GM21390 (cell line): ENCODE measurements around the gene PAOX.

ENCODE experiments used
- ATAC-seq: cut with Tn5 transposase; IDR thresholded peaks from one replicate; pipeline ENCODE4 v1.9.1; 2021; ENCODE audit not compliant: unreplicated experiment

Gene PAOX

DNA sequence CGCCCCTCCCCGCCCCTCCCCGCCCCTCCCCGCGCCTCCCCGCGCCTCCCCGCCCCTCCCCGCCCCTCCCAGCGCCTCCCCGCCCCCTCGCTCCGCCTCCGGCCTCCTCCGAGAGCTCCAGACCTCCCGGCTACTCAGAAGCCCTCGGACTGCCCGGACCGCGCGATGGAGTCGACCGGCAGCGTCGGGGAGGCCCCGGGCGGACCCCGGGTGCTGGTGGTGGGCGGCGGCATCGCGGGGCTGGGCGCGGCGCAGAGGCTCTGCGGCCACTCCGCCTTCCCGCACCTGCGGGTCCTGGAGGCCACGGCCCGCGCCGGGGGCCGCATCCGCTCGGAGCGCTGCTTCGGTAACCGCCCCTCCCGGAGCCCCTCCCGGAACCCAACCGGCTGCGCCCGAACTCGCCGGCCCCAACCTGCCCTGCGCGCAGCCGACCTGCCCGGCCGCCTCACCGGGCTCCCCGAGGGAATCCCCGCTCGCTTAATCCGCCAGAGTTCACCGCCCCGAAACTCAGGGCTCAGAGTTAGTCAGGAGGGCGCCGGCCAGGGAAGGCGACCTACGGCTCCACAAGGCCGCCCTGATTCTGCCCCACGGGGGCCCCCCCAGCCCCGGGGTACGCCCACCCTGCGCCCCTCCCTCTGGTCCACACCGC is at the start of gene PAOX:
Gene PAOX, plus strand, starts transcription at position 111 of the 649 bp plus-strand sequence. Its CDS starts 55 bp downstream, at position 166.
- peak; percentile 50 for ATAC-seq

DNA sequence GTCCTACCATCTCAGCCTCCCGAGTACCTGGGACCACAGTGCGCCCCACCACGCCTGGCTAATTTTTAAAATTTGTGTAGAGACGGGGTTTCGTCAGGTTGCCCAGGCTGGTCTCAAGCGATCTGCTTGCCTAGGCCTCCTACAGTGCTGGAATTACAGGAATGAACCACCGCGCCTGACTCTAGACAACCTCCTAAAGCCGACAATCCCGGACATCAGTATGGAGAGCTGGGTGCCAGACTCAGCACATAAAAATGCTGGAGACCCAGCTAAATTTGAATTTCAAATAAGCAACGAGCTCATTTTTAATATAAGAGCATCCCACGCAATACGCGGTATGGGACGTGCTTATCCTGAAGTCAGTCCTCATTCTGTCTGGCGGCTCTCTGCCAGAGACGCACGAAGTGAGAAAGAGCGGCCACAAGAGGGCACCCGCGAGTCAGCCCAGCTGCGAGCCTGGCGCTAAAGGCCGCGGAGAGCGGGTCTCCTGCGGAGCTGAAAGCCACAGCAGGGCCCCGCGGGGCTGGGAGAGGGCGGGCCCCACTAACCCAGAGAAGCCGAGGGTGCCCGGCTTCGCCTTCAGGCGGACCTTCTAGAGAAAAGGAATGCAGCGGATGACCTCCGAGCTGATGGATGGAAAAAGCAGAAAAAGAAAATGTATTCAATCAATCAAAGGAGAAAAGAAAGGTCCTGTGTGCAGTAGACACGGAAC is 49.4 kb upstream of the PAOX start:
- ATAC-seq, result peak; percentile 82

DNA sequence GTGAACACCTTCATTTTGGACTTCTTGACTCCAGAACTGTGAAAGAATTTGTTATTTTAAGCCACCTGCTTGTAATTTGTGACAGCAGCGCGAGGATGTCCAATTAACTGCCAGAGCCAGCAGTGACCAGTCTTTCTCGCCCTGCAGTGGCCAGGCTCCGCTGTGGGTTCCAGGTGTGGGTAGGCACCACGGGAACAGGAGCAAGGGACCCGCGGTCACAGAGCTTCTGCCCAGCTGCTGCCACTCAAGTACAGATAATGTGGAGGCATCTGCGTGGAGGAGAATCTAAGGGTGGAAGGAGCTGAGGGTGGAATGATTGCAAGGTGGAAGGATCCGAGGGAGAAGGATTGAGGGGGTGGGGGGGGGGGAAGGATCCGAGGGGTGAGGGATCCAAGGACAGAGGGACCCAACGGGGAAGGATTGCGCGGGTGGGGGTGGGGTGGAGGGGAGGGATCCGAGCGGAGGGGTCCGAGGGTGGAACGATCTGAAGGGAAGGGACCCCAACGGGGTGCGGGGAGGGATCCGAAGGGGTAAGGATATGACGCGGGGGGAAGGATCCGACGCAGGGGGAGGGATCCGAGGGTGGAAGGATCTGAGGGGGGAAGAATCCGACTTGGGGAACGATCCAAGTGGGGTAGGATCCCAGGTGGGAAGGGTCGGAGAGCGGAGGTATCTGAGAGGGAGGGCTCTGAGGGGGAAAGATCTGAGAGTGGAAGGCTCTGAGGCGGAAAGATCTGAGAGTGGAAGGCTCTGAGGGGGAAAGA is 45.9 kb upstream of the PAOX start:
- no peak for ATAC-seq

DNA sequence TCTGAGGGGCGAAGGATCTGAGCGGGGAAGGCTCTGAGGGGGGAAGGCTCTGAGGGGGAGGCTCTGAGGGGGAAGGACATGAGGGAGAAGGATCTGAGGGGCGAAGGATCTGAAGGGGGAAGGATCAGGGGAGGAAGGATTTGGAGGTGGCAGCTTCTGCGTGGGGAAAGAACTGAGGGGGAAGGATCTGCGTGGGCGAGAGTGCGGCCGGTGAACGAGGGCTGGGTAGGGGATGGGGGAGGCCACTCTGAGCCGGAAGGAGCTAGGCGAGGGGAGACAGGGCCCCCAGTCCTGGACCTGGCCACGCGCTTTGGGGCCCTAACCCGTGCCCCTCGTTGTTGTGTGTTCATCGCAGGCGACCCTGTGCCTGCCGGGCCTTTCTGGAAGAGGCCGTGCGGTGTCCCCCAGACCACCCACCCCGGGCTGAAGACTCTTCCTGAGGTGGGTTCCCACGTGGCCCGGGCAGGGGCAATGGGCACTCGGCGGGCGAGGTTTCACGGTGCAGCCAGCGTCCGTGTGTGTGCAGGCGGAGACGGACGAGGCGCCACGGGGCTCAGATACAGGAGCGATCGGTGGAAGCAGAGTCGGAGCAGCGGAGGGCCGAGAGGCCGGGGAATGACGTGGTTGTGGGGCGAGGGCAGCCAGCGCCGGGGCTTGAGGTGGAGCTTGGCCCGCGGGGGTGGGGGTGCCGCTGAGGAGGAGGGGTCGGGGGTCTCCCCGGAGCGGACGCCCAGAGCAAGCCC is 44.4 kb upstream of the PAOX start:
- ATAC-seq, result no peak

DNA sequence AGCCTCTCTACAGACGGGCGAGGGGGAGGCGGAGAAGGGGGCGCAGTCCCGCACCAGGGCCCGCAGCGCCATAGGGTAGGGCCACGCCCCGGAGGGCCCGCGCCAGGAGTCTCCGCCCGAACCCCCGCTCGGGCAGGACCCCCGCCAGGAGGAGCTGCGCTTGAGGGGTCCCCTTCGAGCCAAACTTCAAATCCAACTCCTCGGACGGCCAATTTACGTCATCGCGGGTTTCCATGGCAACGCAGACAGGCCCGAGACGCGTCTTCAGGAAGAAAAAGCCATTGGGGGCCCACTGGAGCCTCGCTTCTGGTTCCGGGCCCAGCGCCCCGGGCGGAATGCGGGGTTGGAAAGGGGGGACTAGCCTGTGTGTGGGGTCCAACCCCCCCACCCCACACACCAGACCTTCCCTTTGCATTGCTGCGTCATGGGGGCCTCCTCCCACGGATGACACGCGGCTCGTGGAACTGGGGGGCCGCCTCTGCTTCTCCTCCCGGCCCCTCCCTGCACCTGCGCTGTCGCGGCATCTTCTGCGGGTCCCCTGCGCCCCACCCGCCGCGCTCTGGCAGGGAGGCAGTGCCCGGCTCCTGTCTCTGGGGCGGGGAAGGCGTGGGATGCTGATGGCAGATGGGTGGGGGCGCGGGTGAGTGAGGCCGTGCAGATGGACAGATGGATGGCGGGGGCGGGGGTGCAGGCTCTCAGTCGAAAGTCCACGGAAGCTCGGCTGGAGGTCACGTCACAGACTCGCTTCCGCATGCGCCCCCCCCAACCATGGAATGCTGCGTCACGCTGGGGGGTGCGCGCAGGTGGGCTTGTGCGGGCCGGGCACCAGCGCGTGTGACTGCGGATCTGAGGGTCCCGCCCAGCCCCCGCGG is 43.6 kb upstream of the PAOX start:
- no peak for ATAC-seq

DNA sequence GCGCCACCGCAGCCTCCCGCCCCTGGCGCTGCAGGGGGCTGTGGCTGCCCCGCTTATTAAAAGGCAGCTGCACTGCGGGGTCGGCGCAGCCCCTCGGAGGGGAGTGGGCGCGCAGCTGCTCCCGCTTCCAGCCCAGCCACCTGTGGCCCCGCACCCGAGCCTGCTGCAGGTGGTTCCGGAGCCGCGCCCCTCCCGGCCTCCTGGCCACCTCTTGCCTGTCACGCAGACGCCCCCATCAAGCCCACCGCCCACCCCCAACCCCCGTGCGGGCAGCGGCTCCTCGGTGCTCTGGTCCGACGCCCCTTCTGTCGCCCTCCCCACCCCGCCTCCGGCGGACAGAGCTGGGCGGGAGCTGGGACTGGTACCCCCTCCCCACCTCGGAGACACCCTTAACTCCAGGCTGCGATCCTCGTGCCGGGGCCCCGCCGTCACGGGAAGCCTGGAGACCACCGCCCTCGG is 42.9 kb upstream of the PAOX start:
- ATAC-seq, result no peak

DNA sequence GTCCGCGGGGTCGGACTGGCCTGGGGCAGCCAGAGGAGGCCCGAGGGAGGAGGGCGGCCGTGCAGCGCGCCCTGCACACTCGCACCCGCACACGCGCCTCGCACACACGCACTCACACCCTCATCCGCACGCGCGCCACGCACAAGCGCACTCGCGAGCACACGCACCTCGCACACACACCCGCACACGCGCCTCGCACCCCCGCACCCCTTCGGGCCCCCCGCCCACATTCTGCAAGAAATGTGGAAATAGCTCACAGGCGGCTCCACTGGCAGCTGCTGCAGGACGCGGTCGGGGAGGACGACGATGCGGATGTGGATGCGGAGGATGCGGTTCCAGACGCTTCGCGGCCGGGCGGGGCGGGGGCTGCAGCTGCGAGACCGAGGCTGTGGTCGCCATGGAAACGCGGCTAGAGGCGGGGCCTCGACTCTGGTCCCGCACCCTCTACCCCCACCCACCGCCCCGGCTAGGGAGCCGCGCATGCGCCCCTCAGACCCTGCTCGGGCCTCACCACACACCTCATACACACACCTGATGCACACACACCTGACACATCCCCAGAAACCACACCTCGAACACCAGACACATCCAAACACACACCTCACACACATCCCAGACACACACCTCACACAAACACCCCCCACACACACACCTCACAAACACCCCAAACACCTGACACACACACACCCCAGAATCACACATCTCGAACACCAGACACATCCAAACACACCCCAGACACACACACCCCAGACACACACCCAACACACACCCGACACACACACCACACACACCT is 42.3 kb upstream of the PAOX start, which contains the start of gene CALY:
Gene CALY, minus strand, starts transcription at position 320 of the 793 bp plus-strand sequence. CDS start 7,907 bp downstream, outside the sequence.
- ATAC-seq, result no peak

DNA sequence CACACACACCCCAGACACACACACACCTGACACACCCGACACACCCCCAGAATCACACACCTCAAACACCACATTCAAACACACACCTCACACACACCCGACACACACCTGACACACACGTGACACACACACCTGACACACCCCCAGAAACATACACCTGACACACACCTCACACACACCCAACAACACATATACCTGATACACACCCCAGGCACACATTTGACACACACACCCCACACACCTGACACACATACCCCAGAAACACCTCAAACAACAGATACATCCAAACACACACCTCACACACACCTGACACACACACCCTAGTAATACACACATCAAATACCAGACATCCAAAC is 41.7 kb upstream of the PAOX start:
- no peak for ATAC-seq

DNA sequence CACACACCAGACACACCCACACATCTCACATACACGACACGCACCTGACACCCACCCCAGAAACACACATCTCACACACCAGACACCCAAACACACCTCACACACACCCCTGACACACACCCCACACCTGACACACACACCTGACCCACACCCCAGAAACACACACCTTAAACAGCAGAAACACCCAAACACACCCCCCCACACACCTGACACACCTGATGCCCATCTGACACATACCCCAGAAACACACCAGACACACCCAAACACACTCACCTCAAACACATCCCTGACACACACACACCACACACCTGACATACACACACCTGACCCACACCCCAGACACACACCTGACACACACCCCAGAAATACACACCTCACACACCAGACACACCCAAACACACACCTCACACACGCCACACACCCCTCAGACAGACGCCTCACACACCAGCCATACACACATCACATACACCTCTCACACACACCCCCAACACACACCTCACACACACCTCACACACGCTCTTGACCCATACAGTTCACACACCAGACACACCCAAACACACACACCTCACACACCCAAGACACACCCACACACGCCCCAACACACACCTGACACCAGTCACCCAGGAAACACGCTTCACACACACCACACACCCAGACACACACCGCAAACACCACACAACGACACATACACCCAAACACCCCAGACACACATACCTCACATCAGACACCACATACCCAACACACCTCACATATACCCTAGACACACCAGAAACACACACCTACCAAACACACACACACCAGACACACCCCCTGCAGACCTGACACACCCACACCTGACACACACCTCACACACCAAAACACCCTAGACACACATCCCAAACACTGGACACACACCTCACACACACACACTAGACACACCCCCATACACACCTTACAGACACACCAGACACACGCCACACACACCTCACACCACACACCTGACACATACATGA is 40.7 kb upstream of the PAOX start:
- ATAC-seq, result no peak

DNA sequence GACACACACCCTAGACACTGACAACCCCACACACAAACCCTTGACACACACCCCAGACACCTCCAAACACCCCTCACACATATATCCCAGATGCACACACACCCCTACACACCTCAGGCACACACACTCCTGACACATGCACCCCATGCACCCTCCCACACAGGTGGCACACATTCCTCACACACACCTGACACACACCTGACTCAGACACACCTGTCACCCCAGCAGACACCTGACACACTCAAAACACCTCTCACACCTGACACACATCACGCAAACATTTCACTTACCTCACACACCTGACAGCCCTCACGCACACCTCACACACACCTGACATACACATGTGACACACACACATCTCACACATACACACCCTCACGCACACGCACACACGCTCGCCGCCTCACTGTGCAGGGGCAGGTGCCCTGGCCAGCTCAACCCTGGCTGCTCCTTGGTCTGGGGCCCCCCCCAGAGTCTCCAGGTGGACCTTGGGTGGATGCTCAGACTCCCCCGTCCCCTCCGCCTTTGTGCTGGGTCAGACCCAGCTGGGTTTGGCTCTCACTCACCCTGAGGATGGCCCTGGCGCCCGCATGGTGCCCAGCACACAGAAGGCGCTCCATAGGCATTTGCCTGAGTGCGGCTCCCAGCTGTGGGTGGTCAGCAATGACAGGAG is 39.2 kb upstream of the PAOX start:
- no peak for ATAC-seq

DNA sequence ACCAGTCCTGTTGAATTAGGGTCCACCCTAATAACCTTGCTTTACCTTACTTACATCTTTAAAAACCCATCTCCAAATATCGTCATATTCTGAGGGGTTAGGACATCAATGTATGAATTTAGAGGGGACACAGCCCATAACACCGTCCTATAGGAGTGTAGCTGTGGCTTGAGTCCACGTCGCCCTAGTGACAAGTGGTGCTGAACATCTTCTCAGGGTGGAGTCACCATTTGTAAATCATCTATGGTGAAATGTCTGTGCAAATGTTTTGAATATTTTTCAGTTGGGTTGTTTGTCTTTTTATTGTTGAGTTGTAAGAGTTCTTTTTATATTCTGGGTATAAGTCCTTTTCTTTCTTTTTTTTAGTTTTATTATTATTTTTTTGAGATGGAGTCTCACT is 37.1 kb upstream of the PAOX start:
- no peak for ATAC-seq

DNA sequence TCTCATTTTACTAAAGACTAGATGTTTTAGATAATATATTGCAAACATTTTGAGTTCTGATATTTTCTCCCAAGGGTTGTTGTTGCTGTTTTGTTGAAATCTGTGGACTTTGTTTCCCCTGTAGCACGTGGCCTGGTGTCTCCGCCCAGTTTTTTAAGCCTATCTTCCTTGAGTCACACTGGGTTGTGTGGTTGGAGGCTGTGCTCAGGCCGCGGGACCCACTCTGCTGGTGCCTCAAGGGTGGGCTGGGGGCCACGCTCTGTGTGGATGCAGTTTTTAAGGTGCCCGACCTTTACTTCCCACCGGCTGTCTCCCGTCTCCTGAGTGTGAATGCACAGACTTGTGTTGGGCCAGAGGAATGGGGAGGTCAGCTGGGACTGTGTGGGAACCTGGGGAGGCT is 36.1 kb upstream of the PAOX start:
- no peak for ATAC-seq

DNA sequence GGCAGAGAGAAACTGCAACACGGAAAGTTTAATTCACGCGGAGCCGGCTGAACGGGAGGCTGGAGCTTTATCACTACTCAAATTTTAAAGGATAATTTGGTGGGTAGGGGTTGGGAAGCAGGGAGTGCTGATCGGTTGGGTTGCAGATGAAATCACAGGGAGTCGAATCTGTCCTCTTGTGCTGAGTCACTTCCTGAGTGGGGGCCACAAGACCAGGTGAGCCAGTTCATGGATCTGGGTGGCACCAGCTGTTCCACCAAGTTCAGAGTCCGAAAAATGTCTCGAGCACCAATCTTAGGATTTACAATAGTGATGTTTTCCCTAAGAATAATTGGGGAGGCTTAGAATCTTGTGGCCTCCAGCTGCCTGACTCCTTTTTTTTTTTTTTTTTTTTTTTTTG is 35.5 kb upstream of the PAOX start:
- ATAC-seq, result no peak

DNA sequence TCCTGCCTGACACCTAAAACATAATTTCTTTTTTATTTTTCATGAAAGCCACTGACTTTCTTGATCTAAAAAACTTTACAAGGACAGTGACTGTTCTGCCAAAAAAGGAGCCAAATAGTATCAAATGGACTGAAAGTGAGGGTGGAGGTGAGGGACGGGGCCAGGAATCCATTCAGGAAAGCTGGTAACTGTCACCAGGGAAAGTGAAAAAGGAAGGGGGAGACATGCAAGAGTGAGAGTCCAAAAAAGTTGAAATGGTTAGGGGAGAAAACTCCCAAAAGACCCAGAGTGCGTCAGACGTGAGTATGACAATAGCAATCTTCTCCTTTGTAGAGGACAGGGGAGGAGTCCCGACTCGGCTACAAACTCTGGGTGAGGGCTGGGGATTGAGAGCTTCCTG is 34.8 kb upstream of the PAOX start:
- ATAC-seq, result no peak

DNA sequence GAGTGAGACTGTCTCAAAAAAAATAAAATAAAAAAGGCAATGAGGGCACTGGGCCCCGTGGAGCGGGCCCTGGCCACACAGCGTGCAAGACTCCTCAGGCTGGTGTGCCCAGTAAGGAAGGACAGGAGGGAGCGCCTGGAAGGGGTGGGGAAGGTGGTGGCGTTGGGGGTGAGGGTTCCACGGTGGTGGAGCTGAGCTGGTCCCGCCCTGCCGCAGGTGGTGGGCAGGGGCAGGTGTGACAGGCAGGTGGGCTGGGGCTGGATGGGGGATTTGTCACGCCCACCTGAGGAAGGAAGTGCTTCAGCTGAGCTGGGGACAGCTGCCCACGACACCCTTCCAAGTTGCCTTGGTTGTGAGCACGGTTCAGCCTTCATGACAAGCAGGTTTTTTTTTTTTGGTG is 32.6 kb upstream of the PAOX start:
- no peak for ATAC-seq

DNA sequence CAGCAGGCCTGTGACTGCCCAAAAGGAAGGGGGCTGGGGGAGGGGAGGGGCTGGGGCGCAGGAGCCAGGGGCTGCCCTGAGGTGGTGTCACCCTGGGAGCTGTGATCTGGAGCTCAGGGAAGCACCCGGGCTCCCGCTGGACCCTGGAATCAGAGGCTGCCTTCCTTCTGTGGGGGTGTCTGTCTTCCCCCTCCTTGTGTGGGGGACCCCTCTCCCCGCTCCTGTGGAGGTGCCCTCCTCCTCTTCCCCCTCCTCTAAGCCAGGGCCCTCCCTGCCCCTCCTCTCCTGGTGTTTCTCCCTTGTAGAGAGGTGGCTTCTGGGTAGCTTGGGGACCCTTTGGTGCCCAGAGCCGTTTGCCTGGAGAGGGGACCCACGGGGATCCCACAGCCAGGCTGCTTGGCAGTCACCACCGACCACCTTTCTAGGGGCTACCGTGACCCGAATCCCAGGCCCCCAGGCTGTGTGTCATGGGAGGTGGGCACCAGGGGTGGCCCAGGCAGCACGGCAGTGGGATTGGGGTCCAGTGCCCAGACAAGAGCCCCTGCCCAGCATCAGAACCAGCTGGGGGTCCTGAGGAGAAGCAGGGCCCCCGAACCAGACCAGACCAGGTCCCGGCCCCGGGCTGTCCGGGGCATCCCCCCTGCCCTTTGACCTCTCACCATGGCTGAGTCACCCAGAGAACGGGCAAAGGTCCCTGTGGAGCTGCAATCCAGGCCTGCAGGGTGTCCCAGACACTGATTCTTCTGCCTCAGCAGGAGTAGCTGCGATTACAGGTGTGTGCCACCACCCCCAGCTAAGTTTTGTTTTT is 31.1 kb upstream of the PAOX start:
- ATAC-seq, result no peak

DNA sequence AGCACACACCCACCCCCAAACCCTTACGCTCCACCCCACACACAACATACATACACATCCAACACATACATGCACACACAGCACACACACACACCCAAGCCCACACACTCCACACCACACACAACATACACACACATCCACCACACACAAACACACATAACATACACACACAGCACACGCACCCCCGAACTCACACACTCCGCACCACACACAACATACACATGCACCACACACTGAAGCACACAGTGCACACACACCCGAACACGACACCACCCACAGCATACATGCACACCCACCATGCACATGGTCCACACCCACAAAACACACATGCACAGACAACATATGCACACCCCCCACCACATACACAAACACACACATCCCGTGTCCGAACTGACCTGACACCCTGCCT is 29.9 kb upstream of the PAOX start:
- ATAC-seq, result no peak
